Liver (tissue), 9 donors: ENCODE data around the gene PLD6. TPM values are rescaled to one million over a fixed set of nuclear protein-coding genes. Genes with fewer than 3 reads are reported as not detected.

Experiments
- DNase-seq: peaks from one replicate; pipeline ENCODE4 v3.0.0-alpha.2; 2017; ENCODE audit warnings: low spot score
- H3K27ac ChIP-seq, 2 donors: one replicate each; pipeline ENCODE4 v1.7.0; 2013; ENCODE audit warnings: inconsistent platforms in 2 of 2, low read length in 2 of 2, control low read depth in 1 of 2, low read depth in 1 of 2, mild to moderate bottlenecking in 1 of 2
- H3K27me3 ChIP-seq, 4 donors: one replicate each; pipeline versions ENCODE4 v1.6.1 to v1.7.0; 2013; ENCODE audit warnings: low read length in 3 of 4, inconsistent platforms in 1 of 4, mild to moderate bottlenecking in 1 of 4, moderate library complexity in 1 of 4; ENCODE audit not compliant: control insufficient read depth in 4 of 4, insufficient read depth in 4 of 4
- H3K36me3 ChIP-seq, 4 donors: one replicate each; pipeline versions ENCODE4 v1.6.1 to v1.7.0; 2013; ENCODE audit warnings: low read length in 3 of 4, mild to moderate bottlenecking in 3 of 4, low read depth in 1 of 4, moderate library complexity in 1 of 4; ENCODE audit not compliant: control insufficient read depth in 4 of 4, insufficient read depth in 3 of 4
- H3K4me1 ChIP-seq, 4 donors: one replicate each; pipeline versions ENCODE4 v1.6.1 to v1.7.0; 2013; ENCODE audit warnings: low read length in 3 of 4, mild to moderate bottlenecking in 3 of 4, moderate library complexity in 1 of 4; ENCODE audit not compliant: control insufficient read depth in 4 of 4, insufficient read depth in 4 of 4
- H3K4me3 ChIP-seq, 3 donors: one replicate each; pipeline versions ENCODE4 v1.6.1 to v1.7.0; 2013; ENCODE audit warnings: low read length in 3 of 3, control low read depth in 1 of 3, low read depth in 1 of 3, mild to moderate bottlenecking in 1 of 3
- H3K9ac ChIP-seq, 2 donors: one replicate each; pipeline ENCODE4 v1.7.0; 2013; ENCODE audit warnings: low read length in 2 of 2, mild to moderate bottlenecking in 2 of 2, moderate library complexity in 2 of 2, control low read depth in 1 of 2, low read depth in 1 of 2
- H3K9me3 ChIP-seq, 4 donors: one replicate each; pipeline versions ENCODE4 v1.6.1 to v1.7.0; 2013; ENCODE audit warnings: low read length in 3 of 4; ENCODE audit not compliant: control insufficient read depth in 4 of 4
- EGR1 ChIP-seq, 2 donors: IDR thresholded peaks; 2 replicates each; pipeline ENCODE4 v1.6.1; 2016 to 2018; ENCODE audit warnings: antibody characterized with exemption in 2 of 2, low read depth in 2 of 2
- FOXA1 ChIP-seq: IDR thresholded peaks from 2 replicates; pipeline ENCODE4 v1.6.1; 2016; ENCODE audit warnings: antibody characterized with exemption
- FOXA2 ChIP-seq: IDR thresholded peaks from 2 replicates; pipeline ENCODE4 v1.6.1; 2016; ENCODE audit warnings: antibody characterized with exemption
- GABPA ChIP-seq, 2 donors: IDR thresholded peaks in 1 of 2; conservative IDR thresholded peaks in 1 of 2; 2 replicates each; pipeline ENCODE4 v1.6.1; 2016; ENCODE audit warnings: antibody characterized with exemption in 2 of 2, mild to moderate bottlenecking in 1 of 2, moderate library complexity in 1 of 2
- HNF4A ChIP-seq, 2 donors: conservative IDR thresholded peaks; 2 replicates each; pipeline ENCODE4 v1.6.1; 2016; ENCODE audit warnings: antibody characterized with exemption in 2 of 2, mild to moderate bottlenecking in 2 of 2
- HNF4G ChIP-seq: IDR thresholded peaks from 2 replicates; pipeline ENCODE4 v1.6.1; 2016; ENCODE audit warnings: antibody characterized with exemption
- JUND ChIP-seq, 2 donors: IDR thresholded peaks; 2 replicates each; pipeline ENCODE4 v1.6.1; 2016; ENCODE audit warnings: antibody characterized with exemption in 2 of 2
- RAD21 ChIP-seq, 2 donors: IDR thresholded peaks; 2 replicates each; pipeline ENCODE4 v1.6.1; 2016; ENCODE audit warnings: antibody characterized with exemption in 2 of 2, mild to moderate bottlenecking in 2 of 2
- RXRA ChIP-seq, 2 donors: IDR thresholded peaks; 2 replicates each; pipeline ENCODE4 v1.6.1; 2017 to 2018; ENCODE audit warnings: antibody characterized with exemption in 2 of 2, mild to moderate bottlenecking in 1 of 2
- TAF1 ChIP-seq: conservative IDR thresholded peaks from 2 replicates; pipeline ENCODE4 v1.6.1; 2016; ENCODE audit warnings: antibody characterized with exemption, mild to moderate bottlenecking
- WGBS: extraction: QIAGEN DNeasy Blood & Tissue Kit; methylation state at CpG from one replicate; pipeline ENCODE4 v1.1.7; 2013; 5-methylcytosine and 5-hydroxymethylcytosine counted together
- polyA plus RNA-seq, 2 donors: library from polyadenylated mRNA; stranded (reverse) in 1 of 2; unstranded in 1 of 2; fragments of 200-250 nt in 1 of 2; fragments of >200 nt in 1 of 2; fragmentation: Nextera tagmentation in 1 of 2; extraction: Ambion mirVana in 1 of 2; gene quantifications; one replicate each; pipeline versions ENCODE4 v1.2.1 to v1.2.3, GENCODE V29; 2013 to 2015
- total RNA-seq, 2 donors: library from RNA; depleted of rRNA; stranded (reverse); fragments of >200 nt; gene quantifications; one replicate each; pipeline ENCODE4 v1.2.3, GENCODE V29; 2014
- TF ChIP-seq, protein P1 (sequence below): IDR thresholded peaks from 2 replicates; pipeline ENCODE4 v1.6.1; 2016; ENCODE audit warnings: antibody characterized with exemption
- TF ChIP-seq, protein P2 (sequence below): IDR thresholded peaks from 2 replicates; pipeline ENCODE4 v1.6.1; 2016; ENCODE audit warnings: antibody characterized with exemption
- TF ChIP-seq, protein P3 (sequence below): IDR thresholded peaks from 2 replicates; pipeline ENCODE4 v1.6.1; 2016; ENCODE audit warnings: antibody characterized with exemption, mild to moderate bottlenecking
- TF ChIP-seq, protein P4 (sequence below): IDR thresholded peaks from 2 replicates; pipeline ENCODE4 v1.6.1; 2016; ENCODE audit warnings: antibody characterized with exemption
- TF ChIP-seq, protein P5 (sequence below): fragments of 150-350 bp; IDR thresholded peaks from 2 replicates; pipeline ENCODE4 v1.5.1; 2017; ENCODE audit warnings: improper control_type of control experiment, low read depth, low read length; ENCODE audit not compliant: missing input control
- donor health status: healthy.
- donor health status: healthy.
- donor health status: healthy.
- donor health status: healthy.
- donor health status: healthy.

The PLD6 gene
- total and polyA plus RNA-seq, 4 donors, result 1.2 to 2.3 (median 1.5) TPM

DNA sequence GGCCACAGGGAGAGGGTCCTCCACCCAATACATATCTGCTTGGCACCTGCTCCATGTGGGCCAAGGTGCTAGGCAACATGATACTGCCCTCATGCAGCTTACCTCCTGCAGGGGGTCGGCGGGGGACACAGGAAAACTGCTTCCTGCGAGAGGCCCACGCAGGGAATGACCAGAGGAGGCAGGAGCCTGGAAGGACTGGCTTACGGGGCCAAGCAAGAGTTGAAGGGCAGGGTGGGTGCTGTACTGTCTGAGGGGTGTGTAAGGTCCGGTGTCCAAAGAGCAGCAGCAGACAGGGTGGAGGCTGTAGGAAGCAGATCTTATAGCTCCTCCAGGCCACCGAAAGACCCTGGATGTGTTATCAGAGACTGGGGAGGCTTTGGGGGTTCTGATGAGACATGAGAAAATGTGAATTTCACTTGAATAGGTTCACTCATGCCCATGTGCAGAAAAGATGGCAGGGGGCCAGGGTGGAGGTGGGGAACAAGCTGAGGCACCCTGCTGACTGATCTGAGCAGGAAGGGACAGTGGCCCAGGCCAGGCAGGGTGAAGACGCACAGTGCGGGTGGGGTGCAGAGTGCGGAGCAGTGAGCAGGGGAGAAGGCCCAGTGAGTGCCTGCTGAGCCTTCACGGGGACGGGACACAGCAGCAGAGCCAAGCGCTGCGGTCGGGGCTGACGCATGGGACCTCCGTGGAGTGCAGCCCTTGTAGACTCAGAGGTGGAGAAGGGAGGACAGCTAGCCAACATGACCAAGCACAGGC, 22.6 kb upstream of the PLD6 start:
- H3K4me1 ChIP-seq, result peaks cover 8 to 39% (median 34%) of the 10 kb centered on the region in 4 donors
- 72% methylated on average over 17 of the region's 17 CpGs for WGBS

More for the DNA sequence above, 22.6 kb upstream of the PLD6 start:
- Histone ChIP-seq H3K9me3 (no peaks in the 10 kb centered on the region), H3K9ac (no peak overlapping the region), H3K27ac (peak overlapping the region; percentile 6 to 43), H3K4me3 (no peak overlapping the region), H3K36me3 (peaks cover 15 to 64% (median 39%) of the 10 kb centered on the region in 4 donors), H3K27me3 (no peaks in the 10 kb centered on the region)
- TF ChIP-seq EGR1 (IDR thresholded peaks at IDR 0.05; ENCODE audit: low read depth in 2 of 2), result no peak
- TF ChIP-seq, protein P1, sequence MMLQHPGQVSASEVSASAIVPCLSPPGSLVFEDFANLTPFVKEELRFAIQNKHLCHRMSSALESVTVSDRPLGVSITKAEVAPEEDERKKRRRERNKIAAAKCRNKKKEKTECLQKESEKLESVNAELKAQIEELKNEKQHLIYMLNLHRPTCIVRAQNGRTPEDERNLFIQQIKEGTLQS, result no peak
- TF ChIP-seq FOXA2, result no peak
- TF ChIP-seq, protein P2, sequence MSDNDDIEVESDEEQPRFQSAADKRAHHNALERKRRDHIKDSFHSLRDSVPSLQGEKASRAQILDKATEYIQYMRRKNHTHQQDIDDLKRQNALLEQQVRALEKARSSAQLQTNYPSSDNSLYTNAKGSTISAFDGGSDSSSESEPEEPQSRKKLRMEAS, result no peak
- TF ChIP-seq, protein P3, sequence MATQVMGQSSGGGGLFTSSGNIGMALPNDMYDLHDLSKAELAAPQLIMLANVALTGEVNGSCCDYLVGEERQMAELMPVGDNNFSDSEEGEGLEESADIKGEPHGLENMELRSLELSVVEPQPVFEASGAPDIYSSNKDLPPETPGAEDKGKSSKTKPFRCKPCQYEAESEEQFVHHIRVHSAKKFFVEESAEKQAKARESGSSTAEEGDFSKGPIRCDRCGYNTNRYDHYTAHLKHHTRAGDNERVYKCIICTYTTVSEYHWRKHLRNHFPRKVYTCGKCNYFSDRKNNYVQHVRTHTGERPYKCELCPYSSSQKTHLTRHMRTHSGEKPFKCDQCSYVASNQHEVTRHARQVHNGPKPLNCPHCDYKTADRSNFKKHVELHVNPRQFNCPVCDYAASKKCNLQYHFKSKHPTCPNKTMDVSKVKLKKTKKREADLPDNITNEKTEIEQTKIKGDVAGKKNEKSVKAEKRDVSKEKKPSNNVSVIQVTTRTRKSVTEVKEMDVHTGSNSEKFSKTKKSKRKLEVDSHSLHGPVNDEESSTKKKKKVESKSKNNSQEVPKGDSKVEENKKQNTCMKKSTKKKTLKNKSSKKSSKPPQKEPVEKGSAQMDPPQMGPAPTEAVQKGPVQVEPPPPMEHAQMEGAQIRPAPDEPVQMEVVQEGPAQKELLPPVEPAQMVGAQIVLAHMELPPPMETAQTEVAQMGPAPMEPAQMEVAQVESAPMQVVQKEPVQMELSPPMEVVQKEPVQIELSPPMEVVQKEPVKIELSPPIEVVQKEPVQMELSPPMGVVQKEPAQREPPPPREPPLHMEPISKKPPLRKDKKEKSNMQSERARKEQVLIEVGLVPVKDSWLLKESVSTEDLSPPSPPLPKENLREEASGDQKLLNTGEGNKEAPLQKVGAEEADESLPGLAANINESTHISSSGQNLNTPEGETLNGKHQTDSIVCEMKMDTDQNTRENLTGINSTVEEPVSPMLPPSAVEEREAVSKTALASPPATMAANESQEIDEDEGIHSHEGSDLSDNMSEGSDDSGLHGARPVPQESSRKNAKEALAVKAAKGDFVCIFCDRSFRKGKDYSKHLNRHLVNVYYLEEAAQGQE, result no peak
- TF ChIP-seq, protein P4, sequence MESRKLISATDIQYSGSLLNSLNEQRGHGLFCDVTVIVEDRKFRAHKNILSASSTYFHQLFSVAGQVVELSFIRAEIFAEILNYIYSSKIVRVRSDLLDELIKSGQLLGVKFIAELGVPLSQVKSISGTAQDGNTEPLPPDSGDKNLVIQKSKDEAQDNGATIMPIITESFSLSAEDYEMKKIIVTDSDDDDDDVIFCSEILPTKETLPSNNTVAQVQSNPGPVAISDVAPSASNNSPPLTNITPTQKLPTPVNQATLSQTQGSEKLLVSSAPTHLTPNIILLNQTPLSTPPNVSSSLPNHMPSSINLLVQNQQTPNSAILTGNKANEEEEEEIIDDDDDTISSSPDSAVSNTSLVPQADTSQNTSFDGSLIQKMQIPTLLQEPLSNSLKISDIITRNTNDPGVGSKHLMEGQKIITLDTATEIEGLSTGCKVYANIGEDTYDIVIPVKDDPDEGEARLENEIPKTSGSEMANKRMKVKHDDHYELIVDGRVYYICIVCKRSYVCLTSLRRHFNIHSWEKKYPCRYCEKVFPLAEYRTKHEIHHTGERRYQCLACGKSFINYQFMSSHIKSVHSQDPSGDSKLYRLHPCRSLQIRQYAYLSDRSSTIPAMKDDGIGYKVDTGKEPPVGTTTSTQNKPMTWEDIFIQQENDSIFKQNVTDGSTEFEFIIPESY, result no peak
- TF ChIP-seq RXRA (IDR thresholded peaks at IDR 0.05), result no peak
- TF ChIP-seq TAF1, result no peak
- no peak for TF ChIP-seq HNF4G
- TF ChIP-seq, protein P5, sequence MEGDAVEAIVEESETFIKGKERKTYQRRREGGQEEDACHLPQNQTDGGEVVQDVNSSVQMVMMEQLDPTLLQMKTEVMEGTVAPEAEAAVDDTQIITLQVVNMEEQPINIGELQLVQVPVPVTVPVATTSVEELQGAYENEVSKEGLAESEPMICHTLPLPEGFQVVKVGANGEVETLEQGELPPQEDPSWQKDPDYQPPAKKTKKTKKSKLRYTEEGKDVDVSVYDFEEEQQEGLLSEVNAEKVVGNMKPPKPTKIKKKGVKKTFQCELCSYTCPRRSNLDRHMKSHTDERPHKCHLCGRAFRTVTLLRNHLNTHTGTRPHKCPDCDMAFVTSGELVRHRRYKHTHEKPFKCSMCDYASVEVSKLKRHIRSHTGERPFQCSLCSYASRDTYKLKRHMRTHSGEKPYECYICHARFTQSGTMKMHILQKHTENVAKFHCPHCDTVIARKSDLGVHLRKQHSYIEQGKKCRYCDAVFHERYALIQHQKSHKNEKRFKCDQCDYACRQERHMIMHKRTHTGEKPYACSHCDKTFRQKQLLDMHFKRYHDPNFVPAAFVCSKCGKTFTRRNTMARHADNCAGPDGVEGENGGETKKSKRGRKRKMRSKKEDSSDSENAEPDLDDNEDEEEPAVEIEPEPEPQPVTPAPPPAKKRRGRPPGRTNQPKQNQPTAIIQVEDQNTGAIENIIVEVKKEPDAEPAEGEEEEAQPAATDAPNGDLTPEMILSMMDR, result no peak
- TF ChIP-seq HNF4A (conservative IDR thresholded peaks at IDR 0.05), result no peak
- TF ChIP-seq FOXA1, result no peak
- TF ChIP-seq JUND (IDR thresholded peaks at IDR 0.05), result no peak
- no peak for TF ChIP-seq RAD21 (IDR thresholded peaks at IDR 0.05)
- no peak for TF ChIP-seq GABPA (IDR thresholded peaks at IDR 0.05 in 1 of 2, conservative IDR thresholded peaks at IDR 0.05 in 1 of 2)
- DNase-seq, result no peak
